ENCODE data around the gene DNAJC15.
"Not testable (repeated sequence)": the region's sequence is repeated elsewhere in the genome, so short reads cannot be mapped to it uniquely, and the experiment has no call there.

Gene DNAJC15

DNA sequence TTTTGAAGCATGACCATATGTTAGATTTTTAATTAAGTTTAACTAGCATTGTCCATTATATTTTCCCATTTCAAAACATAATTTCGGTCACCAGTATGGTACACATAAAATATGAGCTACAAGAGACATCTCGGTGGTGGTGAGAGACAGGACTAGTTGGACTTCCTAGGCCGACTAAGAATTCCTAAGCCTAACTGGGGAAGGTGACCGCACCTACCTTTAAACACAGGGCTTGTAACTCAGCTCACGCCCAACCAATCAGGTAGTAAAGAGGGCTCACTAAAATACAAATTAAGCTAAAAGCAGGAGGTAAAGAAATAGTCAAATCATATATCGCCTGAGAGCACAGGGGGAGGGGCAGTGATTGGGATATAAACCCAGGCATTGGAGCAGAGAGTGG, 22.9 kb downstream of the DNAJC15 start:
- no peak for DNase-seq

DNA sequence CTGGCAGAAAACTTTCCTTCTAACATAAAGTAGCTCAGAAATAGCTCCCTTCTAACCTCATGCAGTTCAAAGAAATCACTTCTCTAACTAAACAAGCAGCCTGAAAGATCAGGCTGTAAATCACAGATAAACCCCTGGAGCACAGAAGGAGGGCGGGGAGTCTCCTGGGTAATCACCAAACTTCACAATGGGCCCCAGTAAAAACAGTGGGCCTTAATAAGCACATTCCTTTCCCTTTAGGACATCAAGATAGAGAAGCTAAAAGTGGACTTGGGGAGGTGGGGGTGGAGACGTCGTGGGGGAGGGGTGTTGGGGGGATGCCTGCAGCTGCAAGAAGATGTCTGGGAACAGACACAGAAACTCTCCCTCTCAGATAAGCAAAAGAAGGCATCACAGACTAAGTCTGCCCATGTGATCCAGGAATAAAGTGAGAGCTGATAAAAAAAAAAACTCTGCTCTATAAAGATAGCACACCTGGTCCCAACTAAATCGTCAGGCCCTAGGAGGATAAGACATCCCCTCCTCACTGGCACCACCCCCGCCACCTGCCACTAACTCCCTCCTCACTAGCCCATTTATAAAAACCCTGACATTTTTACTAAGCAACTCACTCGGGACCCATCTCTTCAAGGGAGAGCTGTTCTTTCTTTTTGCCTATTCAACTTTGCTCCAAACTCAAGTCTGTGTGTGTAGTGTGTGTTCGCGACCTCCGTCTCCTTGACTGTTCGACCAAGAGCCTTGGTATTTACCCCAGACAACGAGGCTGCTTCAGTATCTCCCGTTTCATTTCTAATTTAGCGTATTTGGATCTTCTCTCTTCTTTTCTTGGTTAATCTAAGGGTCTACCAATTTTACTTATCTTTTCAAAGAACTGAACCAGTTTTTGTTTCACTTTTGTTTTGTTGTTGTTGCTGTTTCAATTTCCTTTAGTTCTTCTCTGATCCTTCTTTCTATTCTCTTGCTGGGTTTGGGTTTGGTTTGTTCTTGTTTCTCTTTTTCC, 31.7 kb downstream of the DNAJC15 start:
- peak; percentile 28 for DNase-seq

- DNase-seq, result peak; percentile 58
Measured at GRCh38 chr13:43057653-43058317, 34.4 kb downstream of the DNAJC15 start.

GRCh38 chr13:43058318-43058674, 34.9 kb downstream of the DNAJC15 start:
- DNase-seq, result peak; percentile 10

DNA sequence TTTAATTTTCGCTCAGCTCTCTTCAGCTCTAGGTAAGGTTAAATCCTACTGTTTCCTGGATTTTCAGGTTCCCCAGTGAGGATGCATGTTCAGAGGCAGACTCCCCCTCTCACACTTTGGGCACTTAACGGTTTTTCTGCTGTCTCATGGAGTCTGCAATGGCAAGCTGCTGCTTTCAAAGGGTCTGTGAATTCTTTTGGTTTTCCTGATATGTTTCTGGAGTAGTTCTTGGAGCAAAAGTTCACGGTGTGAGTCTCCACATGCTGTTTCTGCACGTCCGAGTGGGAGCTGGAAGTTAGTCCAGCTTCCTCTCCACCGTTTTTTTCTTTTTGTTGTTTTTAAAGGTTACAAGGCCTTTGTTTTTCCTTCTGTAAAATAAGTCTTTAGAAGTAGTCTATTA, 35.4 kb downstream of the DNAJC15 start:
- no peak for DNase-seq

GRCh38 chr13:43059779-43060178, 36.4 kb downstream of the DNAJC15 start:
- not testable (repeated sequence) for DNase-seq

DNA sequence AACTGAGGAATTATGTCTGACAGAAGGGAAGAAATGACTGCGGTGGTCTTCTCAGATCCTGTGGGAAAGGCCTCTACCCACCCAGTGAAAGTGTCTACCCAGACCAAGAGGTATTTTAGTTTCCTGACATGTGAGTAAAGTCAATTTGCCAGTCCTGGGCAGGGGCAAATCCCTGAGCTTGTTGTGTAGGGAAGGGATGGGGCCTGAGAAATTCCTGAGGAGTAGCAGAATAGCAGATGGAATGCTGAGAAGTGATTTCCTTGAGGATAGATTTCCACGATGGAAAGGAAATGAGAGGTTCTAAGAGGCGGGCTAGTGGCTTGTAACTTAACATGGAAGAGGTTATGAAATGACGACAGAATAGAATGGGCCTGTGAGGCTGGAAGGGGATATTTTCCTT, 37.4 kb downstream of the DNAJC15 start:
- not testable (repeated sequence) for DNase-seq

DNA sequence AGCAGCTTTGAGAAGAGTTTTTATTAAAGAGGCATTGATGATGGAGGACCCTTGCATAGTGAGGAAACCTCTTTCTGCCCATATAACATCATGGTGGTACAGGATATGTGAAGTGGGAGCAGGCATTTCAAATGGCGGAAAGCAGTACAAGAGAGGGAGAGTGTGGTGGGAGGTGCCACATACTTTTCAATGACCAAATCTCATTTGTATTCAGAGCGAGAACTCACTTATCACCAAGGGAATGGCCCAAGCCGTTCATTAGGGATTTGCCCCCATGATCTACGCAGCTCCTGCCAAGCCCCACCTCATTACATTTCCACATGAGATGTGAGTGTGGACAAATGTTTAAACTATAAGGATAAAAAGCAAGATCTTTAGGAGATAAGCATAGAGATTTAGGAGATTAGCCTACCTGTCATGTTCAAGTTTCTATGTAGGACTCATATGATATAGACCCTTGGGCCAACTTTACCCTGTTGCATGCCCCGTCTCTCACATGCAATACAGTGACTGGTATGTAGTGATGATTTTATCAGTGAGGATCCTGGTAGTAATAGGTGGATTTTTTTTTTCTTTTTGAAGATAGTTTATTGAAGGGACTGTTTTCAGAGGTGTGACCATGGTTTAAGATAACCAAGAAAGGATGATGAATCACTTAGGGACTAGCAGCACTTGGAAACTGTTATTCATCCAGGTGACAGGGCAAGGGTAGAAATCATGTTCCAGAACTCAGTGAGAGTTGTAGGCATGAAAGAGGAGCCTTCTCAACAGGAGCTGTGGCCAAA, 38.3 kb downstream of the DNAJC15 start:
- no peak for DNase-seq

DNA sequence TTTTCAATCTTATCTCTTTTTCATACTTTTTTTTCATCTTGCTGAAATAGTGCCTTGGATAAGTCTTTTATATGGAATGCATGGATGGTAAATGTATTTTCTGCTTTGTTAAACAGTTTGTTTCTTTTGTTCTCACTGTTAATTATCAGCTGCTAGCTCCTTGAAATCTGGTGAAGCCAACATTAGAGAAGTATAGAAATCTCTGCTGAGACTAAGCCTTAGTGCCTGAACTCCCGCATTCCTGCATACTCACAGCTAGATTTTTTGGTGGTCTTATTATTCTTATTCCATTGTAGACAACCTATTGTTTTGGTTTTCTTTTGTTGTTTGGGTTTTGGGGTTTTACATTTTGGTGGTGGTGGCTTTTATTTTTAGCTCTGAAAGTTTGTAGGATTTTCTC, 48.4 kb downstream of the DNAJC15 start:
- DNase-seq, result no peak

DNA sequence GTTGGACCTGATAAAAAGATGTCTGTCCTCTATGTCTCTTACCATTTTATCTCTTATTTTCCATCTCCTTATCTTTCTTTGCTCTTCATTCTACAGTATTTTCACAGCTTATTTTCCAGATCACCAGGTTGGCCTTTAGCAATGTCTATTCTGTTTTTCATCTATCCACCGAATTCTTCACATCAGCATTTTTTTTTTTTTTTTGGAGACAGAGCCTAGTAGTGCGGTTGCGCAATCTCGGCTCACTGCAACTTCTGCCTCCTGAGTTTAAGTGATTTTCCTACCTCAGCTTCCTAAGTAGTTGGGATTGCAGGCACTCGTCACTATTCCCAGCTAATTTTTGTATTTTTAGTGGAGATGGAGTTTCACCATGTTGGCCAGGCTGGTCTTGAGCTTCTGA, 49.0 kb downstream of the DNAJC15 start:
- no peak for DNase-seq

DNA sequence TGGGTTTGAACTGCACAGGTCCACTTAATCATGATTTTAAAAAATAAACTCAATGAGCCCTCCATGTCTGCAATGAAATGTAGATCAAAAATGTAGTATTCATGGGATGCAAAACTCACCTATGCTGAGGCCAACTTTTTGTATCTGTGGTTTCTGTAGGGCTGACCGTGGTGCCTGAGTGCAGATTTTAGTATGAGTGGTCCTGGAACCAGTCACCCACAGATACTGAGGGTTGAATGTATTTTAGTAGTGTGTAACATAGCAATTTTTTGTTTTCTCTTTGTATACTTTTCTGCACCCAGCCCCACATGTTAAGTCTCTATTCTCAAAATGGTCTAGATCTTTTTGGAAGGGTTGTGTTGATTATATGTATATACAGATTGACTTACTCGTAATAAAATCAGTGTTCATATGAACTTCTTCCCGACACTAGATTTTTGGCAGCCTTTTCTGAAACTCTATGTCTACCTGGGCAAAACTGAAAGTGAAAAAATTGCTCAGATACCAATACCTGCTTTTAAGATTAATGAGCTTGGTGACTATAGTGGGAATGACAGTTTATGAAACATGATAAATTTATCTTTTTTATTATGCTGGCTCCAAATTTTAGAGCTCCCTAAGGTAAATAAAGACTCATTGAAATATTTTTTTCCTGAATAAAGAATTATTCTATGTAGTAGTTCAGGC, 51.6 kb downstream of the DNAJC15 start:
- no peak for DNase-seq

DNA sequence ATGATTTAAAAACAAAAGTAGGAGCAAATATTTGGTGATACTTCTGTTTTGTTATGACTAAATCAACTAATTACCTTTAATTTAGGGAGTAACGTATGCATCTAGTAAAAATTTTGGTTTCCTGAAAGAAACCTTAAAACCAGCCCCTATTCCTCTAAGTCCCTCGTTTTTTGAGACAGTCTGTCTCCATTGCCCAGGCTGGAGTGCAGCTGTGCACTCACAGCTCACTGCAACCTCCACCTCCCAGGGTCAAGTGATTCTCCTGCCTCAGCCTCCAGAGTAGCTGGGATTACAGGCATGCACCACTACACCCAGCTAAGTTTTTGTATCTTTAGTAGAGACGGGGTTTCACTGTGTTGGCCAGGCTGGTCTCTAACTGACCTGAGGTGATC, 52.1 kb downstream of the DNAJC15 start:
- not testable (repeated sequence) for DNase-seq

DNA sequence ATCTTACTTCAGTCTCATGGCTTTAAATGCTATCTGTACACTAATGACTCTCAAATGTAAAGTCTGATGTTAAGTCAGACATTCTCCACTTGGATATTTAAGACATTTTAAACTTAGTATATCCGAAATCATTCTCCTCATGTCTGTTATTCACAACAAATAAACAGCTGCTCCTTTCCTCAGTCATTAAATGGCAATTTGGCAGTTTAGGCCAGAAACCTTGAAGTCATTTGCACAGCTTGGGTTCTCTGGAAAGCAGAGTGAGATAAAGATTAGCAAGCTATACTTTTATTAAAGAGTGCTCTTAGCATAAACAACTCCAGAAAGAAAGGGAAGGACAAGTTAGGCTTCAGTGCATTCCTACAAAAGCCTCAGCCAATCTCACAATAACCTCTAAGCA, 53.7 kb downstream of the DNAJC15 start:
- no peak for DNase-seq

DNA sequence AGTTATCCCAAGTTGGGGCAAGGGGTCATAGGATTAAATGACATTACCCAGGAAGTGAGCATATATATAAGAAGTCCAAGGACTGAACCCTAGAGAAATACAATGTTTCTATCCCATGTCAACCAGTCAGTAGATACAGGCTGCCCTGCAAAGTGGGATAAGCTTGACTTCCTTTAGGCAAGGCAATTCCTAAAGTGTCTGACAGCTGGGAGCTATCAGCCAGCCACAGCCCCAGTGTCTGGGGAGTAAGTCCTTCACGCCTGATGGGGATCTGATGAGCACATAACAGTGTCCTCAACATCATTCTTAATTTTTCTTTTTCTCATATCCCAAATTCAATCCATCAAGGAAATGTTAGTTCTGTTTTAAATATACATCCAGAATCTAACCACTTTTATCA, 54.1 kb downstream of the DNAJC15 start:
- no peak for DNase-seq

GRCh38 chr13:43077906-43078305, 54.5 kb downstream of the DNAJC15 start:
- DNase-seq, result no peak

DNA sequence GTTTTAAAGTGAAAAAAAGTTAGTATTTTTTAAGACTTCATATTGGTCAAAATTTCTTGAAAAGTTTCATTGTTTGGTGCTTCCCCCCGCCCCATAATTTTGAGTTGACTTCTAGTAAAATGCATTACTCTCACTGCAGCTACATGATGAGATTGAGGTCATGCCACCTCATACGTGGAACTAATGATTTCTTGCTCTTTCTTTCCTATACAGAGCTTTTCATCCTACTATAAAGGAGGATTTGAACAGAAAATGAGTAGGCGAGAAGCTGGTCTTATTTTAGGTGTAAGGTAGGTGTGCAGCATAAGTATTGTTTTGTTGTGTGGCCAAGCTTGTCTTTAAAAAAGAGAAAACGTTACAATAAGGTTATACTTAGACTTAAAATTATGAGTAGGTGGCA, 55.0 kb downstream of the DNAJC15 start:
- no peak for DNase-seq

GRCh38 chr13:43079392-43079931, 56.1 kb downstream of the DNAJC15 start:
- no peak for DNase-seq

DNA sequence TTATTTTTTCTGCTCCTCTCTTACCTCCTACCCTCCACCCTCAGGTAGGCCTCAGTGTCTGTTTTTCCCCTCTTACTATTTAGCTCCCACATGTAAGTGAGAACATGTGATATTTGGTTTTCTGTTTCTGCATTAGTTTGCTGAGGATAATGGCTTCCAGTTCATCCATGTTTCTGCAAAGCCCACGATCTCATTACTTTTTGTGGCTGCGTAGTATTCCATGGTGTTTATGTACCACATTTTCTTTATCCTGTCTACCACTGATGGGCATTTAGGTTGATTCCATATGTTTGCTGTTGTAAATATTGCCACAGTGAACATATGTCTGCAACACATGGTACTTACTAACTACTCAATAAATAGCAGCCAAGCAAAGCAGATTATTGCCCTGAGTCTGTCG, 56.8 kb downstream of the DNAJC15 start:
- no peak for DNase-seq

GRCh38 chr13:43081866-43082265, 58.5 kb downstream of the DNAJC15 start:
- no peak for DNase-seq

DNA sequence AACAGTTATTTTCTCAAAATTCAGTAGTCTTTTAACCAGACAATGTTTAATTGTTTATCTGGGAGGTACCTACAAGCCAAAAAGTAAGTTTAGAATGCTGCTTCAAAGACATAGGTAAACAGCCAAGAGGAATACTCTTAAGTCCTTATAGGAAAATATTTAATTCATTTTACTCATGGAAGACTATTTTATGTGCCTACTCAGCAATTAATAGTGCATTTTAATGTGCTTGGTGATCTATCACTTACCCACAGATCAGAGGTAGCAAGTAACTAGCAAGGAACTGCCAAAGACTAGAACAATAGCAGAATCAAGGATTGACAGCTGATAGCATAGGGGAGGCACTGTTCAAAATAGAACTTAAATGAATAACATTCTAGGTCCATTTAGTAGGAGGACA, 60.4 kb downstream of the DNAJC15 start:
- no peak for DNase-seq

GRCh38 chr13:43085545-43085944, 62.2 kb downstream of the DNAJC15 start:
- DNase-seq, result no peak

DNA sequence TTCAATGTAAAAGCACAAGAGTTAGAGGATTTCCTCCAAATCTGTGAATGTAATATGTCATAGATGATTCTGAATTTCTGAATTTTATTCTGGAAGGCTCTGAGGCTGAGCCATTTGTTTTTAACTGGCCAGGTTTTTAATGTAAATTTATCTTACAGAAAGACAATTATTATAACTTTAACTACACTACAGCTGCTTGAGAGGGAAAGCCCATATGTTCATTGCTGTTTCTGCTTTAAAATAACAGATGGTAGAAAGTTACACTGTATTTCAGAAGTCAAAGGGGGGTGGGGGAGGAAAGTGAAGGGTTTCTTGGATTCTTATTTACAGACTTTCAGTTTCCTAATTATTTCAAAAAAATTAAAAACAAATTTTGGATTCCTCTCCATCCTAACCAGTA, 62.8 kb downstream of the DNAJC15 start:
- DNase-seq, result no peak

- no peak for DNase-seq
Measured at GRCh38 chr13:43088093-43088511, 64.7 kb downstream of the DNAJC15 start.
